ENCODE measurements around the gene ETV5.

The ETV5 gene

GRCh38 chr3:186151077-186151971, 42.4 kb upstream of the ETV5 start:
- Histone ChIP-seq H3K14ac (ENCODE audit: low read length in 2 of 2) (no peak overlapping the region), H3K4ac (ENCODE audit: low read depth in 1 of 2, low read length in 2 of 2) (no peak overlapping the region), H3K9ac (ENCODE audit: low read length) (no peak overlapping the region), H3K4me1 (ENCODE audit: control insufficient read depth, insufficient read depth, low read depth, low read length) (no peaks in the 10 kb centered on the region), H2AK5ac (ENCODE audit: low read length, severe bottlenecking) (no peak overlapping the region), H3K23ac (ENCODE audit: low read length in 2 of 2) (no peak overlapping the region), H2BK12ac (ENCODE audit: low read length in 2 of 2) (no peak overlapping the region), H2BK15ac (ENCODE audit: low read depth, poor library complexity, severe bottlenecking) (no peak overlapping the region), H3K27me3 (ENCODE audit: control insufficient read depth in 1 of 2, insufficient read depth in 1 of 2, low read length in 2 of 2) (peaks cover 2 to 29% of the 10 kb centered on the region in 2 experiments), H2BK5ac (ENCODE audit: low read depth, low read length, poor library complexity, severe bottlenecking) (no peak overlapping the region), H3K27ac (ENCODE audit: low read length, poor library complexity, severe bottlenecking) (no peak overlapping the region), H2BK120ac (ENCODE audit: low read depth, low read length) (no peak overlapping the region), H4K8ac (ENCODE audit: low read length) (no peak overlapping the region), H3K4me2 (ENCODE audit: low read length, poor library complexity, severe bottlenecking) (no peak overlapping the region), H3K18ac (ENCODE audit: low read depth in 1 of 2, low read length in 2 of 2) (no peak overlapping the region), H2AFZ (ENCODE audit: low read depth, low read length) (no peak overlapping the region), H3K36me3 (ENCODE audit: control insufficient read depth in 1 of 2, insufficient read depth in 2 of 2, low read depth in 1 of 2, low read length in 2 of 2) (no peaks in the 10 kb centered on the region), H3K4me3 (ENCODE audit: insufficient read depth in 1 of 2, low read depth in 1 of 2, low read length in 2 of 2) (no peak overlapping the region), H4K91ac (ENCODE audit: low read length) (no peak overlapping the region), H3K9me3 (ENCODE audit: control insufficient read depth, low read length) (no peaks in the 10 kb centered on the region), H3K79me1 (replicated peaks; ENCODE audit: low read length, poor library complexity, severe bottlenecking) (no peaks in the 10 kb centered on the region)
- DNase-seq: no peak
- 94% methylated on average over 7 of the region's 7 CpGs for WGBS

GRCh38 chr3:186150041-186150830, 41.3 kb upstream of the ETV5 start:
- 83% methylated on average over 9 of the region's 11 CpGs for WGBS
- Histone ChIP-seq H3K4ac (ENCODE audit: low read depth in 1 of 2, low read length in 2 of 2) (no peak overlapping the region), H3K9me3 (ENCODE audit: control insufficient read depth, low read length) (no peaks in the 10 kb centered on the region), H2BK15ac (ENCODE audit: low read depth, poor library complexity, severe bottlenecking) (no peak overlapping the region), H2BK120ac (ENCODE audit: low read depth, low read length) (no peak overlapping the region), H2BK12ac (ENCODE audit: low read length in 2 of 2) (no peak overlapping the region), H3K9ac (ENCODE audit: low read length) (no peak overlapping the region), H3K14ac (ENCODE audit: low read length in 2 of 2) (no peak overlapping the region), H2AFZ (ENCODE audit: low read depth, low read length) (no peak overlapping the region), H3K27ac (ENCODE audit: low read length, poor library complexity, severe bottlenecking) (no peak overlapping the region), H3K79me1 (replicated peaks; ENCODE audit: low read length, poor library complexity, severe bottlenecking) (no peaks in the 10 kb centered on the region), H3K27me3 (ENCODE audit: control insufficient read depth in 1 of 2, insufficient read depth in 1 of 2, low read length in 2 of 2) (peaks cover 2 to 30% of the 10 kb centered on the region in 2 experiments), H2BK5ac (ENCODE audit: low read depth, low read length, poor library complexity, severe bottlenecking) (no peak overlapping the region), H3K23ac (ENCODE audit: low read length in 2 of 2) (no peak overlapping the region), H3K4me2 (ENCODE audit: low read length, poor library complexity, severe bottlenecking) (no peak overlapping the region), H4K91ac (ENCODE audit: low read length) (no peak overlapping the region), H4K8ac (ENCODE audit: low read length) (no peak overlapping the region), H3K4me1 (ENCODE audit: control insufficient read depth, insufficient read depth, low read depth, low read length) (no peaks in the 10 kb centered on the region), H3K36me3 (ENCODE audit: control insufficient read depth in 1 of 2, insufficient read depth in 2 of 2, low read depth in 1 of 2, low read length in 2 of 2) (no peaks in the 10 kb centered on the region), H2AK5ac (ENCODE audit: low read length, severe bottlenecking) (no peak overlapping the region), H3K4me3 (ENCODE audit: insufficient read depth in 1 of 2, low read depth in 1 of 2, low read length in 2 of 2) (no peak overlapping the region), H3K18ac (ENCODE audit: low read depth in 1 of 2, low read length in 2 of 2) (no peak overlapping the region)
- DNase-seq: no peak

GRCh38 chr3:186149319-186149960, 40.6 kb upstream of the ETV5 start:
- no peak overlapping the region for H2BK5ac ChIP-seq (ENCODE audit: low read depth, low read length, poor library complexity, severe bottlenecking)
- no peak overlapping the region for H4K91ac ChIP-seq (ENCODE audit: low read length)
- no peak overlapping the region for H3K18ac ChIP-seq (ENCODE audit: low read depth in 1 of 2, low read length in 2 of 2)
- H3K27me3 ChIP-seq (ENCODE audit: control insufficient read depth in 1 of 2, insufficient read depth in 1 of 2, low read length in 2 of 2): peaks cover 2 to 30% of the 10 kb centered on the region in 2 experiments
- no peak overlapping the region for H3K4me2 ChIP-seq (ENCODE audit: low read length, poor library complexity, severe bottlenecking)
- DNase-seq: no peak
- no peaks in the 10 kb centered on the region for H3K79me1 ChIP-seq (replicated peaks; ENCODE audit: low read length, poor library complexity, severe bottlenecking)
- WGBS: 87% methylated on average over 15 of the region's 15 CpGs
- no peak overlapping the region for H4K8ac ChIP-seq (ENCODE audit: low read length)
- H3K9me3 ChIP-seq (ENCODE audit: control insufficient read depth, low read length): no peaks in the 10 kb centered on the region
- no peak overlapping the region for H2BK15ac ChIP-seq (ENCODE audit: low read depth, poor library complexity, severe bottlenecking)
- no peak overlapping the region for H3K23ac ChIP-seq (ENCODE audit: low read length in 2 of 2)
- H3K9ac ChIP-seq (ENCODE audit: low read length): no peak overlapping the region
- H3K4me1 ChIP-seq (ENCODE audit: control insufficient read depth, insufficient read depth, low read depth, low read length): no peaks in the 10 kb centered on the region
- no peak overlapping the region for H3K4me3 ChIP-seq (ENCODE audit: insufficient read depth in 1 of 2, low read depth in 1 of 2, low read length in 2 of 2)
- H2AFZ ChIP-seq (ENCODE audit: low read depth, low read length): no peak overlapping the region
- H3K27ac ChIP-seq (ENCODE audit: low read length, poor library complexity, severe bottlenecking): no peak overlapping the region
- no peaks in the 10 kb centered on the region for H3K36me3 ChIP-seq (ENCODE audit: control insufficient read depth in 1 of 2, insufficient read depth in 2 of 2, low read depth in 1 of 2, low read length in 2 of 2)
- no peak overlapping the region for H3K14ac ChIP-seq (ENCODE audit: low read length in 2 of 2)
- no peak overlapping the region for H2AK5ac ChIP-seq (ENCODE audit: low read length, severe bottlenecking)
- H3K4ac ChIP-seq (ENCODE audit: low read depth in 1 of 2, low read length in 2 of 2): no peak overlapping the region
- no peak overlapping the region for H2BK120ac ChIP-seq (ENCODE audit: low read depth, low read length)
- no peak overlapping the region for H2BK12ac ChIP-seq (ENCODE audit: low read length in 2 of 2)

DNA sequence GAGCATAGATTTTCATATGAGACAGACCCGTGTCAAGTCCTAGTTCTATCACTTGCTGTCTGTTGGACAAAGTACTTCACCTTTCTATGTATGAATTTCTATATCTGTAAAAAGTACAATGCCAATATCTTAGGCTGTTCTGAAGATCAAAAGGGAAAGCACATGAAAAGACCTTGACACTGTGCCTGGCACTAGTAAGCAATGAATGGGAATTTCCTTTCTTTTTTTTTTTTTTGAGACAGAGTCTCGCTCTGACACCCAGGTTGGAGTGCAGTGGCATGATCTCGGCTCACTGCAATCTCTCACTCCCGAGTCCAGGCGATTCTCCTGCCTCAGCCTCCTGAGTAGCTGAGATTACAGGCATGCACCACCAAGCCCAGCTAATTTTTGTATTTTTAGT, 35.4 kb upstream of the ETV5 start:
- Histone ChIP-seq H3K9me3 (ENCODE audit: control insufficient read depth, low read length) (no peaks in the 10 kb centered on the region), H3K18ac (ENCODE audit: low read depth in 1 of 2, low read length in 2 of 2) (no peak overlapping the region), H3K4me2 (ENCODE audit: low read length, poor library complexity, severe bottlenecking) (no peak overlapping the region), H3K4me3 (ENCODE audit: insufficient read depth in 1 of 2, low read depth in 1 of 2, low read length in 2 of 2) (no peak overlapping the region), H3K36me3 (ENCODE audit: control insufficient read depth in 1 of 2, insufficient read depth in 2 of 2, low read depth in 1 of 2, low read length in 2 of 2) (no peaks in the 10 kb centered on the region), H4K8ac (ENCODE audit: low read length) (no peak overlapping the region), H2BK120ac (ENCODE audit: low read depth, low read length) (no peak overlapping the region), H3K23ac (ENCODE audit: low read length in 2 of 2) (no peak overlapping the region), H4K91ac (ENCODE audit: low read length) (no peak overlapping the region), H2BK12ac (ENCODE audit: low read length in 2 of 2) (no peak overlapping the region), H2BK5ac (ENCODE audit: low read depth, low read length, poor library complexity, severe bottlenecking) (no peak overlapping the region), H3K27me3 (ENCODE audit: control insufficient read depth in 1 of 2, insufficient read depth in 1 of 2, low read length in 2 of 2) (peaks cover 0 to 38% of the 10 kb centered on the region in 2 experiments), H2AK5ac (ENCODE audit: low read length, severe bottlenecking) (no peak overlapping the region), H3K4ac (ENCODE audit: low read depth in 1 of 2, low read length in 2 of 2) (no peak overlapping the region), H3K4me1 (ENCODE audit: control insufficient read depth, insufficient read depth, low read depth, low read length) (no peaks in the 10 kb centered on the region), H3K27ac (ENCODE audit: low read length, poor library complexity, severe bottlenecking) (no peak overlapping the region), H3K79me1 (replicated peaks; ENCODE audit: low read length, poor library complexity, severe bottlenecking) (no peaks in the 10 kb centered on the region), H3K14ac (ENCODE audit: low read length in 2 of 2) (no peak overlapping the region), H2BK15ac (ENCODE audit: low read depth, poor library complexity, severe bottlenecking) (no peak overlapping the region), H3K9ac (ENCODE audit: low read length) (no peak overlapping the region), H2AFZ (ENCODE audit: low read depth, low read length) (no peak overlapping the region)
- DNase-seq: no peak
- 95% methylated on average over 4 of the region's 5 CpGs for WGBS
